ENCODE data around the gene MAP3K2. TPM values are rescaled to one million over a fixed set of nuclear protein-coding genes. Genes with fewer than 3 reads are reported as not detected.

Gene MAP3K2
- total and polyA plus RNA-seq, 2 of the 4 experiments (the other 2 are of a cell fraction): 6.2 to 30.8 TPM

DNA sequence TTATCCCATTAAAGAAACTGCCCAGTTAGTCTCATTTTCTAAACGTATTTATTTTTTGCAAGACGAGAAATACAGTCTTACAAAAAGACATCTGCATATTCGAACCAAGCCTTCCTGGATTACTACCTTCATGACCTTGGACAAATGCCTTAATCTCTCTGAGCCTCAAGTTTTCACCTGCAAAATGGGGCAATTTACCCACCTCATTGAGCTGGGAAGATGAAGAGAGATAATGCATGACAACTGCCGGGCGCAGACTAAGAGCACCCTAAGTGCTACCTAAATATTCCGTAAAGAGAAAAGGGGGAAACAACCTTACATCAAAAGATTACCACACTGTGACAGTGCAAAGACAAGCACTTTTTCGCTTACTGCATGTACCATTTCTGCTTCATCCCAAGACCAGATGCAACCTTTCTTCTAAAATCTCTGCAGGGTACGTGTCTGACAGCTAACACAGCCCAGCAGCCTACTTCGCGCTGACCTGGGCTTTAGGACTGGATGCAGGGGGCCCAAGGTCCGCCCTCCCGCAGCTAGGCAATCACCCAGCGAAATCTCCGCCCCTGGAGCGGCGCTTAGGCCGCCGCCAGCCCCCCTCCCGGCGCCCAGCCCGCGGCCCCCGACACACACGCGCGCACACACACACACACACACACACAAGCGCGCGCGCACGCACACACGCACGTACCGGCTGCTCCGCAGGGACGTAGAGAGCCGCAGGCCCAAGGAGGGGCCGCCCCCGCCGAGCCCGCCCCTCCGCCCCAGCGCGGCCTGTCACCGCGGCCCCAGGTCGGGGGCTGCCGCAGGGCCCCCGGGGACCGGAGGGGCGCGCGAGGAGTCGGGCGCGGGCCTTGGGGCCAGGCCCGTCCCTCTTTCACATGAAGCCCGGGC lies 766 bp downstream of the MAP3K2 start:
- POLR2A ChIA-PET (ENCODE audit: unreplicated experiment): no interaction called here
- intact Hi-C loops (cut with micrococcal nuclease): loop anchor here (1.0 to 10.0 kb wide), 2 partner anchors 63 to 88 kb away; no protein-coding TSS in a partner anchor
- H3K79me1 ChIP-seq (ENCODE audit: low read depth in 1 of 2, low read length in 2 of 2): peaks cover 9 to 33% of the 10 kb centered on the region in 2 experiments; a peak in 2 of 4 replicates
- H3K4me3 ChIP-seq (ENCODE audit: insufficient read depth, low read depth, low read length): peak overlapping the region; percentile 98
- H3K27ac ChIP-seq (ENCODE audit: insufficient read depth, low read length): peak overlapping the region; percentile 95
- H4K5ac ChIP-seq (ENCODE audit: low read depth, low read length): no peak overlapping the region; the same call in 1 of the 2 replicates
- H2AK9ac ChIP-seq (replicated peaks; ENCODE audit: low read depth, low read length, poor library complexity): peak overlapping the region; percentile 35
- ATAC-seq (ENCODE audit: low read depth) (peak; percentile 80), DNase-seq (peak; percentile 88)
- no peaks in the 10 kb centered on the region for H3K9me3 ChIP-seq (ENCODE audit: control insufficient read depth, insufficient read depth, low read length)
- H2AK5ac ChIP-seq (ENCODE audit: low read depth, low read length): no peak overlapping the region
- BruUV-seq (replicated peaks): no TSS peak
- H2BK120ac ChIP-seq (ENCODE audit: low read depth, low read length): no peak overlapping the region
- CTCF ChIA-PET: no interaction called here
- peak overlapping the region; percentile 82 for H3K56ac ChIP-seq (ENCODE audit: extremely low read depth, insufficient read depth, low read length)
- peak overlapping the region; percentile 88 for H3K4ac ChIP-seq (ENCODE audit: low read depth, low read length)
- peak overlapping the region; percentile 74; the same call in 1 of the 2 replicates for H4K91ac ChIP-seq (ENCODE audit: insufficient read depth, low read depth, low read length)
- H3K9ac ChIP-seq (ENCODE audit: low read depth, low read length): peak overlapping the region; percentile 95
- no peak overlapping the region; the same call in 1 of the 2 replicates for H3K18ac ChIP-seq (ENCODE audit: low read depth, low read length)
- no peak overlapping the region for H2BK20ac ChIP-seq (ENCODE audit: low read depth, low read length)
- TF ChIP-seq FOS (IDR thresholded peaks at IDR 0.05; ENCODE audit: low read depth, low read length) (no peak), BHLHE40 (IDR thresholded peaks at IDR 0.05; ENCODE audit: low read depth, low read length) (peak; percentile 41; the same call in 1 of the 2 replicates), RFX5 (IDR thresholded peaks at IDR 0.05; ENCODE audit: low read depth, low read length) (no peak), CEBPB (IDR thresholded peaks at IDR 0.05; ENCODE audit: low read depth, low read length) (no peak), CHD1 (IDR thresholded peaks at IDR 0.05; ENCODE audit: low read depth, low read length) (0 out of 2 replicates have a peak, but pooled peaks have one; percentile 90), MXI1 (IDR thresholded peaks at IDR 0.05; ENCODE audit: borderline replicate concordance, low read depth, low read length) (peak; percentile 29; the same call in 1 of the 2 replicates), POLR2A (IDR thresholded peaks at IDR 0.05; ENCODE audit: low read depth, low read length) (no peak), MAZ (IDR thresholded peaks at IDR 0.05; ENCODE audit: borderline replicate concordance, low read depth, low read length) (peak; percentile 85)
- peaks cover 43% of the 10 kb centered on the region for H4K20me1 ChIP-seq (ENCODE audit: insufficient read depth, low read length)
- peak overlapping the region in 1 of 2 experiments; percentile 87; a peak in 2 of 4 replicates for H4K8ac ChIP-seq (ENCODE audit: low read depth in 2 of 2, low read length in 2 of 2)
- H3K4me1 ChIP-seq (ENCODE audit: control insufficient read depth, insufficient read depth, low read length): peaks cover 5% of the 10 kb centered on the region; the same call in 1 of the 2 replicates
- H2BK5ac ChIP-seq (ENCODE audit: low read depth, low read length, poor library complexity, severe bottlenecking): peak overlapping the region; percentile 94
- peak overlapping the region; percentile 82 for H3K23ac ChIP-seq (ENCODE audit: low read depth, low read length)
- 1% methylated on average over 19 of the region's 58 CpGs; no CpG with 5 or more reads in 1 of the 2 experiments for WGBS, 2 experiments (ENCODE audit: extremely low coverage in 2 of 2, insufficient read length in 1 of 2)
- H3K4me2 ChIP-seq (ENCODE audit: low read depth, low read length): peak overlapping the region; percentile 80
- H3K9me1 ChIP-seq (ENCODE audit: insufficient read depth, low read length): peaks cover 4% of the 10 kb centered on the region; the same call in 1 of the 2 replicates
- in situ Hi-C loops (cut with MboI; ENCODE audit: low sequenced_read_pairs): no loop called here
- dilution Hi-C loops (cut with HindIII; ENCODE audit: low sequenced_read_pairs, unreplicated experiment): no loop called here
- peak overlapping the region; percentile 93 for H3K14ac ChIP-seq (replicated peaks; ENCODE audit: low read depth, low read length)
- peak overlapping the region; percentile 96 for H2AFZ ChIP-seq (replicated peaks; ENCODE audit: low read length, poor library complexity)
- no peaks in the 10 kb centered on the region for H3K27me3 ChIP-seq (ENCODE audit: control insufficient read depth, insufficient read depth, low read length)
- H2BK15ac ChIP-seq (ENCODE audit: low read depth, low read length): no peak overlapping the region
- no peaks in the 10 kb centered on the region for H3K36me3 ChIP-seq (ENCODE audit: control insufficient read depth, insufficient read depth, low read length)
